Activated CD8-positive, alpha-beta memory T cell treated with anti-CD3 and anti-CD28 coated beads, Interleukin-2, amount 50 U/mL, for 48 hours (primary cell): ENCODE measurements around the gene TCIRG1.

ENCODE experiments used
- DNase-seq: peaks from one replicate; pipeline ENCODE4 v3.0.0-alpha.2; 2020

The TCIRG1 gene

GRCh38 chr11:68007498-68008380 is 31.1 kb upstream of the TCIRG1 start:
- DNase-seq, result no peak

- DNase-seq, result no peak
Observed at GRCh38 chr11:68008381-68009337, 30.2 kb upstream of the TCIRG1 start.

GRCh38 chr11:68009391-68010089 is 29.3 kb upstream of the TCIRG1 start:
- no peak for DNase-seq

- DNase-seq, result no peak
Observed at GRCh38 chr11:68010090-68011041, 28.5 kb upstream of the TCIRG1 start, which contains the start of gene ALDH3B1. ALDH3B1 (plus strand) TSS chr11:68010327; CDS start chr11:68015298, 4,971 bp downstream.

- no peak for DNase-seq
Observed at GRCh38 chr11:68011051-68011943, 27.5 kb upstream of the TCIRG1 start.

- DNase-seq, result no peak
Observed at GRCh38 chr11:68012044-68012842, 26.6 kb upstream of the TCIRG1 start.

GRCh38 chr11:68012843-68013610 is 25.8 kb upstream of the TCIRG1 start:
- DNase-seq, result no peak

- DNase-seq, result no peak
Observed at GRCh38 chr11:68013611-68014156, 25.1 kb upstream of the TCIRG1 start.

GRCh38 chr11:68014157-68014946 is 24.5 kb upstream of the TCIRG1 start:
- no peak for DNase-seq

- DNase-seq, result no peak
Observed at GRCh38 chr11:68014947-68015447, 23.8 kb upstream of the TCIRG1 start.

- no peak for DNase-seq
Observed at GRCh38 chr11:68015467-68015866, 23.4 kb upstream of the TCIRG1 start.

- no peak for DNase-seq
Observed at GRCh38 chr11:68016161-68016903, 22.5 kb upstream of the TCIRG1 start.

GRCh38 chr11:68016904-68017817 is 21.7 kb upstream of the TCIRG1 start:
- DNase-seq, result no peak

- no peak for DNase-seq
Observed at GRCh38 chr11:68017980-68018729, 20.7 kb upstream of the TCIRG1 start.

GRCh38 chr11:68018730-68019190 is 20.1 kb upstream of the TCIRG1 start:
- DNase-seq, result no peak
